ENCODE results near the gene FARP1. TPM values are rescaled to one million over a fixed set of nuclear protein-coding genes. Genes with fewer than 3 reads are reported as not detected.

FARP1 gene
- total RNA-seq, 1 donor from 2014 or later, result 110 TPM

GRCh38 chr13:98204546-98204945, 61.7 kb downstream of the FARP1 start:
- peaks cover 4% of the 10 kb centered on the region for H3K9me3 ChIP-seq
- DNase-seq (no peak), ATAC-seq (no peak)
- no peak overlapping the region for H3K4me3 ChIP-seq
- H3K27ac ChIP-seq, result no peak overlapping the region
- H3K36me3 ChIP-seq, result no peaks in the 10 kb centered on the region
- no peaks in the 10 kb centered on the region for H3K4me1 ChIP-seq
- intact Hi-C loops (cut with DNase I), result no loop called here
- no peak for TF ChIP-seq CTCF (IDR thresholded peaks at IDR 0.05)
- no peaks in the 10 kb centered on the region for H3K27me3 ChIP-seq (ENCODE audit: low read depth)

GRCh38 chr13:98206946-98207345, 64.1 kb downstream of the FARP1 start:
- peak; percentile 53 to 67 for ATAC-seq
- H3K4me1 ChIP-seq, result no peaks in the 10 kb centered on the region
- DNase-seq, result no peak
- H3K4me3 ChIP-seq, result no peak overlapping the region
- intact Hi-C loops (cut with DNase I), result no loop called here
- TF ChIP-seq CTCF (IDR thresholded peaks at IDR 0.05), result no peak
- peaks cover 4% of the 10 kb centered on the region for H3K9me3 ChIP-seq
- H3K27ac ChIP-seq, result peak overlapping the region; percentile 53
- H3K27me3 ChIP-seq (ENCODE audit: low read depth), result no peaks in the 10 kb centered on the region
- no peaks in the 10 kb centered on the region for H3K36me3 ChIP-seq

- DNase-seq, result no peak
- Histone ChIP-seq H3K9me3 (peaks cover 4% of the 10 kb centered on the region), H3K27me3 (ENCODE audit: low read depth) (no peaks in the 10 kb centered on the region), H3K36me3 (no peaks in the 10 kb centered on the region), H3K27ac (peak overlapping the region; percentile 53), H3K4me1 (no peaks in the 10 kb centered on the region), H3K4me3 (no peak overlapping the region)
- TF ChIP-seq CTCF (IDR thresholded peaks at IDR 0.05), result no peak
- ATAC-seq, result peak; percentile 55 to 56
- intact Hi-C loops (cut with DNase I), result no loop called here
Measured at GRCh38 chr13:98207416-98207815, 64.5 kb downstream of the FARP1 start.

- no peak overlapping the region for H3K4me3 ChIP-seq
- intact Hi-C loops (cut with DNase I), result no loop called here
- peaks cover 2% of the 10 kb centered on the region for H3K4me1 ChIP-seq
- H3K36me3 ChIP-seq, result peaks cover 6% of the 10 kb centered on the region
- no peaks in the 10 kb centered on the region for H3K27me3 ChIP-seq (ENCODE audit: low read depth)
- H3K9me3 ChIP-seq, result peaks cover 4% of the 10 kb centered on the region
- DNase-seq (no peak), ATAC-seq (peak in 1 of 2 donors; percentile 18)
- H3K27ac ChIP-seq, result no peak overlapping the region
- TF ChIP-seq CTCF (IDR thresholded peaks at IDR 0.05), result no peak
Measured at GRCh38 chr13:98208606-98209005, 65.7 kb downstream of the FARP1 start.

- DNase-seq (no peak), ATAC-seq (no peak)
- intact Hi-C loops (cut with DNase I), result no loop called here
- no peaks in the 10 kb centered on the region for H3K27me3 ChIP-seq (ENCODE audit: low read depth)
- H3K9me3 ChIP-seq, result no peaks in the 10 kb centered on the region
- H3K36me3 ChIP-seq, result peaks cover 11% of the 10 kb centered on the region
- TF ChIP-seq CTCF (IDR thresholded peaks at IDR 0.05), result no peak
- H3K4me3 ChIP-seq, result no peak overlapping the region
- peaks cover 40% of the 10 kb centered on the region for H3K4me1 ChIP-seq
- no peak overlapping the region for H3K27ac ChIP-seq
Measured at GRCh38 chr13:98212763-98213162, 69.9 kb downstream of the FARP1 start.

GRCh38 chr13:98213354-98213753, 70.5 kb downstream of the FARP1 start:
- no peaks in the 10 kb centered on the region for H3K9me3 ChIP-seq
- no peak overlapping the region for H3K27ac ChIP-seq
- intact Hi-C loops (cut with DNase I), result no loop called here
- DNase-seq (no peak), ATAC-seq (no peak)
- TF ChIP-seq CTCF (IDR thresholded peaks at IDR 0.05), result no peak
- H3K4me3 ChIP-seq, result no peak overlapping the region
- H3K4me1 ChIP-seq, result peaks cover 40% of the 10 kb centered on the region
- H3K27me3 ChIP-seq (ENCODE audit: low read depth), result no peaks in the 10 kb centered on the region
- peaks cover 11% of the 10 kb centered on the region for H3K36me3 ChIP-seq

Data from lower lobe of right lung (tissue), 2 donors.